GM21367 (cell line): ENCODE results near the gene MCF2L2.

Source experiments
- ATAC-seq: cut with Tn5 transposase; IDR thresholded peaks from one replicate; pipeline ENCODE4 v1.9.1; 2021; ENCODE audit not compliant: unreplicated experiment

The MCF2L2 gene

GRCh38 chr3:183268366-183268765 lies 160.1 kb downstream of the MCF2L2 start:
- ATAC-seq: no peak

GRCh38 chr3:183267140-183267539 lies 161.3 kb downstream of the MCF2L2 start:
- no peak for ATAC-seq

- ATAC-seq: no peak
Observed at GRCh38 chr3:183266454-183266853, 162.0 kb downstream of the MCF2L2 start.

GRCh38 chr3:183265834-183266417 lies 162.5 kb downstream of the MCF2L2 start:
- ATAC-seq: no peak

- no peak for ATAC-seq
Observed at GRCh38 chr3:183265157-183265642, 163.2 kb downstream of the MCF2L2 start.

- ATAC-seq: no peak
Observed at GRCh38 chr3:183264268-183264667, 164.2 kb downstream of the MCF2L2 start.

- no peak for ATAC-seq
Observed at GRCh38 chr3:183262875-183263378, 165.5 kb downstream of the MCF2L2 start.

GRCh38 chr3:183261151-183261724 lies 167.2 kb downstream of the MCF2L2 start:
- ATAC-seq: no peak

GRCh38 chr3:183260167-183260904 lies 168.1 kb downstream of the MCF2L2 start:
- no peak for ATAC-seq

GRCh38 chr3:183259621-183260020 lies 168.8 kb downstream of the MCF2L2 start:
- no peak for ATAC-seq

GRCh38 chr3:183259087-183259486 lies 169.3 kb downstream of the MCF2L2 start:
- no peak for ATAC-seq

GRCh38 chr3:183255348-183255730 lies 173.1 kb downstream of the MCF2L2 start:
- ATAC-seq: no peak

GRCh38 chr3:183254487-183255347 lies 173.7 kb downstream of the MCF2L2 start:
- ATAC-seq: no peak

- no peak for ATAC-seq
Observed at GRCh38 chr3:183253528-183254486, 174.6 kb downstream of the MCF2L2 start.

- ATAC-seq: no peak
Observed at GRCh38 chr3:183252973-183253527, 175.4 kb downstream of the MCF2L2 start, which contains the start of gene B3GNT5. B3GNT5 (plus strand) TSS chr3:183253253; CDS start chr3:183269799, 16,546 bp downstream.

GRCh38 chr3:183252118-183252782 lies 176.2 kb downstream of the MCF2L2 start:
- no peak for ATAC-seq

GRCh38 chr3:183249006-183249718 lies 179.3 kb downstream of the MCF2L2 start:
- ATAC-seq: no peak

GRCh38 chr3:183247011-183247589 lies 181.3 kb downstream of the MCF2L2 start:
- no peak for ATAC-seq
